Stimulated activated CD8-positive, alpha-beta memory T cell treated with anti-CD3 and anti-CD28 coated beads, Interleukin-12 subunit alpha, Interleukin-12 subunit beta, amount 100 ng/mL, for 24 hours (primary cell): Measurements from ENCODE around the gene MUC5AC.
"Not testable (repeated sequence)": the region's sequence is repeated elsewhere in the genome, so short reads cannot be mapped to it uniquely, and the experiment has no call there.

Experiments
- DNase-seq: peaks from one replicate; pipeline ENCODE4 v3.0.0-alpha.2; 2020; ENCODE audit errors: extremely low read depth

Gene MUC5AC

GRCh38 chr11:1140642-1141490 is 16.9 kb upstream of the MUC5AC start:
- DNase-seq = no peak

GRCh38 chr11:1146365-1146764 is 11.4 kb upstream of the MUC5AC start:
- no peak for DNase-seq

- no peak for DNase-seq
These were observed 10.0 kb upstream of the MUC5AC start for GRCh38 chr11:1147792-1148191.

- no peak for DNase-seq
These were observed 9.0 kb upstream of the MUC5AC start for GRCh38 chr11:1148752-1149180.

- DNase-seq = no peak
These were observed 8.2 kb upstream of the MUC5AC start for GRCh38 chr11:1149545-1149944.

GRCh38 chr11:1150116-1150515 is 7.6 kb upstream of the MUC5AC start:
- no peak for DNase-seq

- no peak for DNase-seq
These were observed 6.9 kb upstream of the MUC5AC start for GRCh38 chr11:1150769-1151365.

GRCh38 chr11:1151366-1152315 is 6.1 kb upstream of the MUC5AC start:
- DNase-seq = no peak

- DNase-seq = no peak
These were observed 5.2 kb upstream of the MUC5AC start for GRCh38 chr11:1152316-1153104.

GRCh38 chr11:1153105-1153950 is 4.4 kb upstream of the MUC5AC start:
- no peak for DNase-seq

- DNase-seq = no peak
These were observed 3.7 kb upstream of the MUC5AC start for GRCh38 chr11:1153951-1154493.

- not testable (repeated sequence) for DNase-seq
These were observed 3.1 kb upstream of the MUC5AC start for GRCh38 chr11:1154656-1155055.

- no peak for DNase-seq
These were observed 2.5 kb upstream of the MUC5AC start for GRCh38 chr11:1155274-1155693.

- DNase-seq = no peak
These were observed 1.0 kb upstream of the MUC5AC start for GRCh38 chr11:1156506-1157340.

GRCh38 chr11:1157341-1157644 is 460 bp upstream of the MUC5AC start:
- DNase-seq = no peak

- DNase-seq = no peak
These were observed 1.1 kb downstream of the MUC5AC start for GRCh38 chr11:1158681-1159487.

GRCh38 chr11:1159488-1160220 is 1.9 kb downstream of the MUC5AC start:
- DNase-seq = not testable (repeated sequence)
